PFSK-1 (cell line): ENCODE data around the gene CNR1.

Source experiments
- POLR2AphosphoS5 ChIP-seq: IDR thresholded peaks from 2 replicates; pipeline ENCODE4 v1.6.1; 2012; ENCODE audit warnings: low read depth, mild to moderate bottlenecking, control low read depth, low read length, moderate library complexity
- TF ChIP-seq, protein P1 (sequence below), 2 experiments: IDR thresholded peaks; 2 replicates each; pipeline versions ENCODE4 v1.6.1 to v1.8.0; 2011 to 2012; ENCODE audit warnings: low read depth in 2 of 2, low read length in 2 of 2, control low read depth in 1 of 2, inconsistent platforms in 1 of 2, mild to moderate bottlenecking in 1 of 2, moderate library complexity in 1 of 2; ENCODE audit not compliant: insufficient read depth in 1 of 2

DNA sequence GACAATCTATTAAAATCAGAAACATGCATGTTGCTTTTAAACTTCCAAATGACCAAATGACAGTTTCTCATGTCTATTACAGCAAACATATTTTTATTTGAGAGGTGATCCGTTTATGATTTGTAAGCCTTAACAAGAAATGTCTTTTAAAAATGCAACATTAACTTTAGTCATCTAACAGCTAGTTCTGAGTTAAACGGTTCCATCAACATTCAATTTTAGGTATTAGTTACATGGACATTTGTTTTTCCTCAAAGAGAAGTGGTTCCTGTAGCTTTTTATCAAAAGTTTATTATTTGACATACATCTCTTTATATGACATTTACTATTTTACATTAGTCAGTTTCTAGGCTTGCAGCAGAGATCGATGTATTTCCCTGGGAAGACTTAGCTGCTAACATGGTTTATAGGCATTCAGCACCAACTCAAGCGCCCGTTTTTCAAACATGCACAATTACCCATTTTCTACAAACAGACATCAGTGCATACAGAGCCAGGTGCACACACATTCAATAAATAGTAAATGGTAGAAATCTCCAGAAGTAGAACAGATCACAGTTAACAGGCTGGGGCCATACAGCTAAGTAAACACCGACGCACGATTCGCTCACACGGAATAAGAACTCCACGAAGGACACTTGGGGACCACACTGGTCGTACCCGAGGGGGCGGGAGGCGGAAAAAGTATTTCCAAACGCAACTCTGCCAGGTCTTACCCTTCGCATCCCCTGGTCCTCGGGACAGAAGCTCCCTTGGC lies 882 bp downstream of the CNR1 start:
- TF ChIP-seq, protein P1, sequence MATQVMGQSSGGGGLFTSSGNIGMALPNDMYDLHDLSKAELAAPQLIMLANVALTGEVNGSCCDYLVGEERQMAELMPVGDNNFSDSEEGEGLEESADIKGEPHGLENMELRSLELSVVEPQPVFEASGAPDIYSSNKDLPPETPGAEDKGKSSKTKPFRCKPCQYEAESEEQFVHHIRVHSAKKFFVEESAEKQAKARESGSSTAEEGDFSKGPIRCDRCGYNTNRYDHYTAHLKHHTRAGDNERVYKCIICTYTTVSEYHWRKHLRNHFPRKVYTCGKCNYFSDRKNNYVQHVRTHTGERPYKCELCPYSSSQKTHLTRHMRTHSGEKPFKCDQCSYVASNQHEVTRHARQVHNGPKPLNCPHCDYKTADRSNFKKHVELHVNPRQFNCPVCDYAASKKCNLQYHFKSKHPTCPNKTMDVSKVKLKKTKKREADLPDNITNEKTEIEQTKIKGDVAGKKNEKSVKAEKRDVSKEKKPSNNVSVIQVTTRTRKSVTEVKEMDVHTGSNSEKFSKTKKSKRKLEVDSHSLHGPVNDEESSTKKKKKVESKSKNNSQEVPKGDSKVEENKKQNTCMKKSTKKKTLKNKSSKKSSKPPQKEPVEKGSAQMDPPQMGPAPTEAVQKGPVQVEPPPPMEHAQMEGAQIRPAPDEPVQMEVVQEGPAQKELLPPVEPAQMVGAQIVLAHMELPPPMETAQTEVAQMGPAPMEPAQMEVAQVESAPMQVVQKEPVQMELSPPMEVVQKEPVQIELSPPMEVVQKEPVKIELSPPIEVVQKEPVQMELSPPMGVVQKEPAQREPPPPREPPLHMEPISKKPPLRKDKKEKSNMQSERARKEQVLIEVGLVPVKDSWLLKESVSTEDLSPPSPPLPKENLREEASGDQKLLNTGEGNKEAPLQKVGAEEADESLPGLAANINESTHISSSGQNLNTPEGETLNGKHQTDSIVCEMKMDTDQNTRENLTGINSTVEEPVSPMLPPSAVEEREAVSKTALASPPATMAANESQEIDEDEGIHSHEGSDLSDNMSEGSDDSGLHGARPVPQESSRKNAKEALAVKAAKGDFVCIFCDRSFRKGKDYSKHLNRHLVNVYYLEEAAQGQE (IDR thresholded peaks at IDR 0.05; ENCODE audit: insufficient read depth in 1 of 2, low read depth in 2 of 2, low read length in 2 of 2), result no peak
- TF ChIP-seq POLR2AphosphoS5, result no peak
